H9 (cell line): ENCODE measurements around the gene SETDB2. TPM values are rescaled to one million over a fixed set of nuclear protein-coding genes. Genes with fewer than 3 reads are reported as not detected.

ENCODE experiments used
- DNase-seq: peaks from one replicate; pipeline ENCODE4 v3.0.0-alpha.2; 2017
- H2AFZ ChIP-seq: one replicate; pipeline ENCODE4 v1.6.1; 2013; ENCODE audit warnings: mild to moderate bottlenecking, low read length, control low read depth, moderate library complexity
- H2AK5ac ChIP-seq: 2 replicates; pipeline ENCODE4 v1.6.1; 2013; ENCODE audit warnings: low read length, control low read depth, mixed read lengths; ENCODE audit not compliant: insufficient read length
- H2BK120ac ChIP-seq: one replicate; pipeline ENCODE4 v1.6.1; 2013; ENCODE audit warnings: low read depth, mild to moderate bottlenecking, low read length, control low read depth, inconsistent platforms; ENCODE audit not compliant: poor library complexity, severe bottlenecking
- H2BK12ac ChIP-seq: 2 replicates; pipeline ENCODE4 v1.6.1; 2013; ENCODE audit warnings: low read length, control low read depth, mixed read lengths, low read depth; ENCODE audit not compliant: insufficient read length
- H2BK15ac ChIP-seq: 2 replicates; pipeline ENCODE4 v1.6.1; 2013; ENCODE audit warnings: low read depth, low read length, control low read depth
- H2BK20ac ChIP-seq: one replicate; pipeline ENCODE4 v1.6.1; 2013; ENCODE audit warnings: low read depth, mild to moderate bottlenecking, low read length, control low read depth, inconsistent platforms; ENCODE audit not compliant: poor library complexity, severe bottlenecking
- H2BK5ac ChIP-seq: 2 replicates; pipeline ENCODE4 v1.6.1; 2013; ENCODE audit warnings: low read length, control low read depth, mixed read lengths; ENCODE audit not compliant: insufficient read length
- H3K14ac ChIP-seq: 2 replicates; pipeline ENCODE4 v1.6.1; 2013; ENCODE audit warnings: low read length, control low read depth; ENCODE audit not compliant: insufficient read depth
- H3K18ac ChIP-seq: 2 replicates; pipeline ENCODE4 v1.6.1; 2013; ENCODE audit warnings: low read depth, mild to moderate bottlenecking, mixed read lengths, low read length, control low read depth; ENCODE audit not compliant: insufficient read length
- H3K23ac ChIP-seq: 2 replicates; pipeline ENCODE4 v1.6.1; 2013; ENCODE audit warnings: low read length, control low read depth, mixed read lengths, low read depth; ENCODE audit not compliant: insufficient read length
- H3K23me2 ChIP-seq: 2 replicates; pipeline ENCODE4 v1.6.1; 2013; ENCODE audit warnings: low read depth, mild to moderate bottlenecking, mixed read lengths, low read length, control low read depth; ENCODE audit not compliant: insufficient read length, poor library complexity, severe bottlenecking
- H3K27ac ChIP-seq: 2 replicates; pipeline ENCODE4 v1.5.1; 2013; ENCODE audit warnings: low read length, control low read depth, mixed read lengths, low read depth; ENCODE audit not compliant: insufficient read length
- H3K27me3 ChIP-seq: 2 replicates; pipeline ENCODE4 v1.6.1; 2013; ENCODE audit warnings: low read length, control low read depth, inconsistent platforms; ENCODE audit not compliant: insufficient read depth
- H3K4ac ChIP-seq: 2 replicates; pipeline ENCODE4 v1.6.1; 2013; ENCODE audit warnings: low read depth, mild to moderate bottlenecking, control low read depth, inconsistent platforms, low read length, moderate library complexity
- H3K4me1 ChIP-seq: 2 replicates; pipeline ENCODE4 v1.6.1; 2013; ENCODE audit warnings: low read length, control low read depth, inconsistent platforms; ENCODE audit not compliant: insufficient read depth
- H3K4me2 ChIP-seq: 2 replicates; pipeline ENCODE4 v1.6.1; 2013; ENCODE audit warnings: low read length, control low read depth, mixed read lengths; ENCODE audit not compliant: insufficient read length, insufficient read depth
- H3K56ac ChIP-seq: 2 replicates; pipeline ENCODE4 v1.6.1; 2013; ENCODE audit warnings: low read depth, mild to moderate bottlenecking, mixed read lengths, low read length, control low read depth; ENCODE audit not compliant: insufficient read length
- H3K79me1 ChIP-seq: 2 replicates; pipeline ENCODE4 v1.6.1; 2013; ENCODE audit warnings: low read depth, mild to moderate bottlenecking, moderate library complexity, low read length, control low read depth, inconsistent platforms; ENCODE audit not compliant: insufficient read depth, poor library complexity, severe bottlenecking
- H3K79me2 ChIP-seq: 2 replicates; pipeline ENCODE4 v1.6.1; 2013; ENCODE audit warnings: low read length, control low read depth, inconsistent platforms; ENCODE audit not compliant: insufficient read depth
- H3K9ac ChIP-seq: 2 replicates; pipeline ENCODE4 v1.6.1; 2013; ENCODE audit warnings: low read length, control low read depth, mixed read lengths; ENCODE audit not compliant: insufficient read length; ENCODE audit errors: extremely low read depth
- H3K9me3 ChIP-seq: one replicate; pipeline ENCODE4 v1.6.1; 2013; ENCODE audit warnings: low read depth, low read length, inconsistent platforms; ENCODE audit not compliant: control insufficient read depth
- H3T11ph ChIP-seq: one replicate; pipeline ENCODE4 v1.6.1; 2013; ENCODE audit warnings: mild to moderate bottlenecking, low read length, control low read depth, inconsistent platforms
- H4K20me1 ChIP-seq: one replicate; pipeline ENCODE4 v1.6.1; 2013; ENCODE audit not compliant: control insufficient read depth, insufficient read length, insufficient read depth
- H4K5ac ChIP-seq: 2 replicates; pipeline ENCODE4 v1.6.1; 2013; ENCODE audit warnings: low read depth, mild to moderate bottlenecking, mixed read lengths, low read length, control low read depth; ENCODE audit not compliant: insufficient read length
- H4K8ac ChIP-seq: replicated peaks from 2 replicates; pipeline ENCODE4 v1.6.1; 2013; ENCODE audit warnings: low read length, control low read depth, mixed read lengths, low read depth; ENCODE audit not compliant: insufficient read length
- H4K91ac ChIP-seq: 2 replicates; pipeline ENCODE4 v1.6.1; 2013; ENCODE audit warnings: low read depth, mild to moderate bottlenecking, moderate library complexity, mixed read lengths, low read length, control low read depth; ENCODE audit not compliant: insufficient read length
- H3K27ac Mint-ChIP-seq, 3 experiments: 2 replicates in 2 of 3; 3 replicates in 1 of 3; pipeline ENCODE4 v1.8.0; 2020 to 2021; ENCODE audit warnings: mixed read lengths in 3 of 3, mild to moderate bottlenecking in 1 of 3, moderate library complexity in 1 of 3
- H3K27me3 Mint-ChIP-seq: 2 replicates; pipeline ENCODE4 v1.8.0; 2021; ENCODE audit warnings: low read depth, mild to moderate bottlenecking, moderate library complexity, mixed read lengths
- H3K36me3 Mint-ChIP-seq, 3 experiments: 2 replicates in 2 of 3; 3 replicates in 1 of 3; pipeline ENCODE4 v1.8.0; 2020 to 2021; ENCODE audit warnings: low read depth in 3 of 3, mixed read lengths in 3 of 3; ENCODE audit not compliant: insufficient read depth in 1 of 3
- H3K4me1 Mint-ChIP-seq, 2 experiments: 2 replicates each; pipeline ENCODE4 v1.8.0; 2020; ENCODE audit warnings: mixed read lengths in 2 of 2
- H3K4me3 Mint-ChIP-seq, 2 experiments: 2 replicates in 1 of 2; 3 replicates in 1 of 2; pipeline ENCODE4 v1.8.0; 2020 to 2021; ENCODE audit warnings: mild to moderate bottlenecking in 2 of 2, mixed read lengths in 2 of 2, moderate library complexity in 1 of 2
- H3K9me3 Mint-ChIP-seq, 2 experiments: 2 replicates in 1 of 2; 3 replicates in 1 of 2; pipeline ENCODE4 v1.8.0; 2020; ENCODE audit warnings: mild to moderate bottlenecking in 2 of 2, mixed read lengths in 2 of 2, moderate library complexity in 1 of 2
- WGBS: extraction: QIAGEN DNeasy Blood & Tissue Kit; methylation state at CpG from one replicate; pipeline ENCODE4 v1.1.7; 2013; ENCODE audit warnings: missing lambda C conversion rate, low lambda C conversion rate, mixed read lengths; ENCODE audit not compliant: insufficient read length; ENCODE audit errors: extremely low coverage; 5-methylcytosine and 5-hydroxymethylcytosine counted together
- total RNA-seq: library from RNA; stranded (reverse); gene quantifications from 2 replicates; pipeline ENCODE4 v1.2.1, GENCODE V29; 2021
- TF ChIP-seq, protein P1 (sequence below): fragments of 200-600 bp; sonication (generic); conservative IDR thresholded peaks from 3 replicates; pipeline ENCODE4 v1.8.0; 2021; ENCODE audit warnings: antibody characterized with exemption, mild to moderate bottlenecking

SETDB2 gene
- total RNA-seq, 1 experiment from 2014 or later: 5.7 TPM

DNA sequence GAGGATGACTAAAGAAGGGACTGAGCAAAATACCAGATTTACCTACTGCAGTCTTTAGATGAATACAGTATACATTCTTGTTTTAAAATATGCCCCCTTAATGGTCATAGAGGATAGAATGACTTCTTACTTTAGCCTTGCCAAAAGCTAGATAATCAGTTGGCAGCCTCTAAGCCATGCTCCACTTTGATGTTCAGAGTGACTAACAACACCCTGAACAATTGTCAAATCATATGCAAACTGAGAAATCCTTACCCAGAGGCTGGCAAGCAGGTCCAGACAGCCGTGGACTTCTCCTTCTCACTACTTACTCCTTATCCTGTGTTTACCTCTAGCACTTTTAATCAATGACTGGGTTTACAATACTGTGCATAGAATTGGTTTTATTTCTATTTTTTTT lies 28.1 kb downstream of the SETDB2 start:
- H2AK5ac ChIP-seq: no peak overlapping the region
- no peak overlapping the region for H3K14ac ChIP-seq
- no peak overlapping the region for H3K27ac ChIP-seq
- H3K9me3 ChIP-seq: no peaks in the 10 kb centered on the region
- H3K18ac ChIP-seq: no peak overlapping the region
- H3K4me1 ChIP-seq: no peaks in the 10 kb centered on the region
- WGBS: no CpG with 5 or more reads among the region's 1 CpG
- H3K56ac ChIP-seq: no peak overlapping the region
- H3K4me2 ChIP-seq: no peak overlapping the region
- no peak overlapping the region for H2BK12ac ChIP-seq
- H3K23me2 ChIP-seq: no peaks in the 10 kb centered on the region
- no peak overlapping the region for H3T11ph ChIP-seq
- Mint-ChIP-seq H3K4me1 (no peaks in the 10 kb centered on the region), H3K9me3 (no peaks in the 10 kb centered on the region), H3K36me3 (peaks cover 2 to 11% (median 5%) of the 10 kb centered on the region in 3 experiments; a peak in 4 of 7 replicates), H3K27me3 (no peaks in the 10 kb centered on the region), H3K4me3 (no peak overlapping the region), H3K27ac (no peak overlapping the region)
- H3K79me2 ChIP-seq: no peaks in the 10 kb centered on the region
- no peak overlapping the region for H3K23ac ChIP-seq
- no peak overlapping the region for H2BK15ac ChIP-seq
- no peak overlapping the region for H3K4ac ChIP-seq
- no peaks in the 10 kb centered on the region for H3K27me3 ChIP-seq
- no peaks in the 10 kb centered on the region for H3K79me1 ChIP-seq
- no peak overlapping the region for H4K5ac ChIP-seq
- no peaks in the 10 kb centered on the region for H4K20me1 ChIP-seq
- H2BK120ac ChIP-seq: no peak overlapping the region
- H2BK5ac ChIP-seq: no peak overlapping the region
- no peak overlapping the region for H4K91ac ChIP-seq
- H2BK20ac ChIP-seq: no peak overlapping the region
- no peak overlapping the region for H4K8ac ChIP-seq
- no peak overlapping the region for H2AFZ ChIP-seq
- TF ChIP-seq, protein P1, sequence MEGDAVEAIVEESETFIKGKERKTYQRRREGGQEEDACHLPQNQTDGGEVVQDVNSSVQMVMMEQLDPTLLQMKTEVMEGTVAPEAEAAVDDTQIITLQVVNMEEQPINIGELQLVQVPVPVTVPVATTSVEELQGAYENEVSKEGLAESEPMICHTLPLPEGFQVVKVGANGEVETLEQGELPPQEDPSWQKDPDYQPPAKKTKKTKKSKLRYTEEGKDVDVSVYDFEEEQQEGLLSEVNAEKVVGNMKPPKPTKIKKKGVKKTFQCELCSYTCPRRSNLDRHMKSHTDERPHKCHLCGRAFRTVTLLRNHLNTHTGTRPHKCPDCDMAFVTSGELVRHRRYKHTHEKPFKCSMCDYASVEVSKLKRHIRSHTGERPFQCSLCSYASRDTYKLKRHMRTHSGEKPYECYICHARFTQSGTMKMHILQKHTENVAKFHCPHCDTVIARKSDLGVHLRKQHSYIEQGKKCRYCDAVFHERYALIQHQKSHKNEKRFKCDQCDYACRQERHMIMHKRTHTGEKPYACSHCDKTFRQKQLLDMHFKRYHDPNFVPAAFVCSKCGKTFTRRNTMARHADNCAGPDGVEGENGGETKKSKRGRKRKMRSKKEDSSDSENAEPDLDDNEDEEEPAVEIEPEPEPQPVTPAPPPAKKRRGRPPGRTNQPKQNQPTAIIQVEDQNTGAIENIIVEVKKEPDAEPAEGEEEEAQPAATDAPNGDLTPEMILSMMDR: no peak
- H3K9ac ChIP-seq: no peak overlapping the region
- DNase-seq: no peak
